Measurements from ENCODE around the gene OXSM.

The OXSM gene

DNA sequence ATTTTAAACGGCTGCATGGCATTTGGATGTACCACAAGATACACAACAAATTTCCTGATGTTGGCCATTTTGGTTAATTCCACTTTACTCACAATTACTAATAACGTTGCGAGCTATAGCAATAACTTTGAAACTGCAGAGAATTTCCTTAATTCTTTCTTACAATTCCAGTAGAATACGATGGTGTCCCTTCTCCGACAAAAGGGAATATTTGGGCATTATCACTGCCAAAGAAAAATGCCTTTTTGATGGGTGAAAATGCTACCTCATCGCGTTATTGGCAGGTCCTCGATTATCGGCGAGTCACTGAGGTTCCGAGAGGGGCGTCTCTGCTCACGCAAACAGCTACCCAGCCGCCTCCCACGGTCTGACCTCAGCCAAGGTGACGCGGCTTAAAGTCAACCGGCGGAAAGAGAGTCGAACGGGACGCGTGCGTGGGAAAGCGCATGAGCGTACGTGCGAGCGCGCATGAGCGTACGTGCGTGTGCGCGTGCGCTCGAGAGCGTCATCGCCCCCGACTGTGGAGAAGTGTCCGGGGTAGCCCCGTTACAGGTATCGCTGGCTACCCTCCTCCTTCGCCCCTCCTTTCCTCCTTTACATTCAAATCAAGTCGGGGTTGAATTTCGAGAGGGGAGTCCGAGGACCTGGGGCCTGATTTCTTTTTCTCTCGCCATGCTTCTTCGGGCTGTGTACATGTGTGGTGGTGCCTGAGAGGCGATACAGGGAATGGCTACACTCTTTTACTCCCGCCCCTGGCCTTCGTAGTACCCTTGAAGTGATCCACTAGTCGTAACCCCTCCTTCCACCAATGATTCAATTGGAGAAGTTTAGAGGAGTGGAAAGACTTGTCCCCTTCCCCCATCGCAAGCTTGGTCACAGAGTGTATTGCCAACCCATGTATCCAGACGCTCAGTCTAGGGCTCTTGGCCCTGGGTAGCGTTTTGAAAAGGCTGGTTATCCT, at the start of gene OXSM:
OXSM (plus strand) TSS at position 495 of the 961 bp plus-strand sequence. CDS start 931 bp downstream, outside the sequence.
- H3K4me3 ChIP-seq (ENCODE audit: control insufficient read depth, low read depth, low read length): peak within 1 kb of the TSS; percentile 83
- peak; percentile 76 for DNase-seq (ENCODE audit: low read depth)
- TF ChIP-seq, protein P1, sequence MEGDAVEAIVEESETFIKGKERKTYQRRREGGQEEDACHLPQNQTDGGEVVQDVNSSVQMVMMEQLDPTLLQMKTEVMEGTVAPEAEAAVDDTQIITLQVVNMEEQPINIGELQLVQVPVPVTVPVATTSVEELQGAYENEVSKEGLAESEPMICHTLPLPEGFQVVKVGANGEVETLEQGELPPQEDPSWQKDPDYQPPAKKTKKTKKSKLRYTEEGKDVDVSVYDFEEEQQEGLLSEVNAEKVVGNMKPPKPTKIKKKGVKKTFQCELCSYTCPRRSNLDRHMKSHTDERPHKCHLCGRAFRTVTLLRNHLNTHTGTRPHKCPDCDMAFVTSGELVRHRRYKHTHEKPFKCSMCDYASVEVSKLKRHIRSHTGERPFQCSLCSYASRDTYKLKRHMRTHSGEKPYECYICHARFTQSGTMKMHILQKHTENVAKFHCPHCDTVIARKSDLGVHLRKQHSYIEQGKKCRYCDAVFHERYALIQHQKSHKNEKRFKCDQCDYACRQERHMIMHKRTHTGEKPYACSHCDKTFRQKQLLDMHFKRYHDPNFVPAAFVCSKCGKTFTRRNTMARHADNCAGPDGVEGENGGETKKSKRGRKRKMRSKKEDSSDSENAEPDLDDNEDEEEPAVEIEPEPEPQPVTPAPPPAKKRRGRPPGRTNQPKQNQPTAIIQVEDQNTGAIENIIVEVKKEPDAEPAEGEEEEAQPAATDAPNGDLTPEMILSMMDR (IDR thresholded peaks at IDR 0.05; ENCODE audit: control insufficient read depth, insufficient read depth, low read depth, low read length, missing control alignments): no peak

DNA sequence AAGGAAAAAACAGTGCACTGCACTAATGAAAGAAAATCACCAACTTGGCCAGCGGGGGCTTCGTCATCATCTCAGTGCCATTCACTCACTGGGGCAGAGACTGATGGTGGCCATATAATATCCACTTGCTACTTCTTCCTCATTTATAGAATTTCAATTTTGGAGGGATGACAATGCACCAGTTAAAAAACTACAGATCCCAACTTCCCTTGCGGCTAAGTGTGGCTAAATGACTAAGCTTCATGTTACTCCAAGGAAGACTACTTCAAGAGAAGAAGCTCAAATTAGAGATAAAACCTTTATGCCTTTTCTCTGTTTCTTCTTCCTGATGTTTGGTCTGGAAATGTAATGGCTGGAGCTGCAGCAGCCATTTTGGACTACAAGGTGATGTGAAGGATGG, 45.4 kb upstream of the OXSM start:
- no peak for DNase-seq (ENCODE audit: low read depth)
- no peak overlapping the region for H3K4me3 ChIP-seq (ENCODE audit: control insufficient read depth, low read depth, low read length)
- TF ChIP-seq, protein P1 (IDR thresholded peaks at IDR 0.05; ENCODE audit: control insufficient read depth, insufficient read depth, low read depth, low read length, missing control alignments): no peak

DNA sequence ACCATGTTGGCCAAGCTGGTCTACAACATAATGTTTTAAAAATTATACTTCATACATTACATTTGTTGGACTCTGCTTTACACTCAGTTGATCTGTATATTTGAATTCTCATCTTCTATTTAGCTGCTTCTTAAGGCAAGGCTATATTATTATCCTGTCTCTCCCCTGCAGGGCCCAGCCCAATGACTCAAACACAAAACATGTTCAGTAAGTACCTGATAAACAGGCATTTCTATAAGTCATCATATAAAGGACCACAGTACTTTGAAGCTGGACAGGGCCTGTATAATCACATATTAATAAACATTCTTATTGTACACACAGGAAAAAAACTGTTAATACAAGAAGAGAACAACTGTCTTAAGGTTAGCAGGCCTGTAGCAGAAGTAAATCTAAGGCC, 42.9 kb upstream of the OXSM start:
- H3K4me3 ChIP-seq (ENCODE audit: control insufficient read depth, low read depth, low read length): no peak overlapping the region

DNA sequence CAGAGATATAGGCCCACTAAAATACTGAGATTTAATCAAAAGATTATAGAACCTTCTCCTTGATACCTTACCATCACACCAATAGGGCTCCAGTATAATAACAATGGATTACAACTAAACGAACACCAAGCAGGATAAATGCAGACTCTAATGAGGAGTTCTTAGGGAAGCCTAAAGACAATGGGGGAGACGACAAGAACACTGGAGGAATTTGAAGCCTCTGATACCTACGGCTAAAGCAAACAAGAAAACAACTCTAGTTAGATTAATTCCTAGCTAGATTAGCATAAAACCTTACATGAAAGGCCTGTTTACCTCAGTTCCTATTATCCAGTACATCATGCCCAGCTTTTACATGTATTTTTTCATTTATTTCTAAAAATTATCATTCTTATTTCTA, 41.7 kb upstream of the OXSM start:
- no peak for DNase-seq (ENCODE audit: low read depth)
- TF ChIP-seq, protein P1 (IDR thresholded peaks at IDR 0.05; ENCODE audit: control insufficient read depth, insufficient read depth, low read depth, low read length, missing control alignments): no peak
- no peak overlapping the region for H3K4me3 ChIP-seq (ENCODE audit: control insufficient read depth, low read depth, low read length)

More for the DNA sequence above, 42.9 kb upstream of the OXSM start:
- no peak for DNase-seq (ENCODE audit: low read depth)
- TF ChIP-seq, protein P1 (IDR thresholded peaks at IDR 0.05; ENCODE audit: control insufficient read depth, insufficient read depth, low read depth, low read length, missing control alignments): no peak

DNA sequence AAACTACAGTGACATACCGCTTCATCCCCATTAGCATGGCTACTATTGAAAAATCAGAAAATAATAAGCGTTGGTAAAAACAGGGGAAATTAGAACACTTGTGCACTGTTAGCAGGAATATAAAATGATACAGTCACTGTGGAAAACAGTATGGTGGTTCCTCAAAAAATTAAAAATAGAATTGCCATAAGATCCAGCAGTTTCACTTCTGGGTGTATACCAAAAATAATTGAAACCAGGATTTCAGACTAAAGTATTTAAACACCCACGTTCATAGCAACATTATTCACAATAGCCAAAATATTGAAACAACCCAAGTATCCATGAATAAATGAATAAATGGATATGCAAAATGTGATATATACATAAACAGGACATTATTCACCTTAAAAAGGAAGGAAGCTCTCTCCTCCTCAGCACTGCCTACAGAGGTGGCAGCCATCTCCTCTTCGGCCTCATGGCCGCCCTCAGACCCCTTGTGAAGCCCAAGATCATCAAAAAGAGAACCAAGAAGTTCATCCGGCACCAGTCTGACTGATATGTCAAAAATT, 40.8 kb upstream of the OXSM start:
- TF ChIP-seq, protein P1 (IDR thresholded peaks at IDR 0.05; ENCODE audit: control insufficient read depth, insufficient read depth, low read depth, low read length, missing control alignments): no peak
- DNase-seq (ENCODE audit: low read depth): no peak
- no peak overlapping the region for H3K4me3 ChIP-seq (ENCODE audit: control insufficient read depth, low read depth, low read length)

DNA sequence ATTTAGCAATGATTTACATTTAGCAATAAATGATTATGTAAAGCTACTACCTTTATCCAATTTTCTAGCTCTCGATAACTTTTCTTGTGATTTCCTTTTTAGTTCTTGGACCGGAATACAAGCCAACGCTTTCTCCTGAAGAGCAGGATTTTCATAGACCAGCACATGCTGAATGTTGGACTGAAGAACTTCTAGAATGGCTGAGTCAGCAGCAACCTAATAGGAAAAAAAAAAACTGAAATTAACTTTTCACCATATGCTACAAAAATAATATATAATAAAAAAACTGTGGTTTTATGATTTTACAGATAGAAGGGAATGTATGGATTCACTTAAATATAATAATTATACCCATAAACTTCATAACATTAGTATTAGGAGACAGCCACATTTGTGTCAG, 38.8 kb upstream of the OXSM start:
- TF ChIP-seq, protein P1 (IDR thresholded peaks at IDR 0.05; ENCODE audit: control insufficient read depth, insufficient read depth, low read depth, low read length, missing control alignments): no peak
- DNase-seq (ENCODE audit: low read depth): no peak
- H3K4me3 ChIP-seq (ENCODE audit: control insufficient read depth, low read depth, low read length): no peak overlapping the region

Measured in AG09309 (cell line).